GM21737 (cell line): Measurements from ENCODE around the gene CREB5.
"Not testable (repeated sequence)": the region's sequence is repeated elsewhere in the genome, so short reads cannot be mapped to it uniquely, and the experiment has no call there.

Source experiments
- ATAC-seq: cut with Tn5 transposase; IDR thresholded peaks from one replicate; pipeline ENCODE4 v1.9.1; 2021; ENCODE audit warnings: mild to moderate bottlenecking, moderate library complexity; ENCODE audit not compliant: unreplicated experiment

The CREB5 gene

GRCh38 chr7:28798274-28798673, 386.0 kb downstream of the CREB5 start:
- no peak for ATAC-seq

- no peak for ATAC-seq
These were observed 387.3 kb downstream of the CREB5 start for GRCh38 chr7:28799619-28800018.

DNA sequence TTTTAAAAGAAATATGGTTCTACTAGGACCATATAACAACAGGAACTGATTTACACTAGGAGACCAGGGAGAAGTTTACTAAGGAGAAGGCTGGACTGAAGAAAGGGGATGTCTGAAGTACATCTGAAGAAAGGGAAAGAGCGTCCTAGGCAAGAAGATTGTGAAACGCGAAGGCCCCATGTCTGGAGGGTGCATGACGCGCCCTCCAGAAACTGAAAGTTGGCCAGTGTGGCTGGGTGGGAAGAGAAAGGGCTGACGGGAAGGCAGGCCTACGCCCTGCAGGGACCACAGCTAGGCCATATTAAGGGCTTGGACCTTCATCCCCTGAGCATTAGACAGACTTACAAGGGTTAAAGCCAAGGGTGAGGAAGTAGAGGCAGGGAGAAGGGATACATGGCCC, 387.8 kb downstream of the CREB5 start:
- no peak for ATAC-seq

GRCh38 chr7:28802450-28802849, 390.1 kb downstream of the CREB5 start:
- no peak for ATAC-seq

GRCh38 chr7:28804157-28804556, 391.8 kb downstream of the CREB5 start:
- no peak for ATAC-seq

GRCh38 chr7:28804990-28805389, 392.7 kb downstream of the CREB5 start:
- no peak for ATAC-seq

DNA sequence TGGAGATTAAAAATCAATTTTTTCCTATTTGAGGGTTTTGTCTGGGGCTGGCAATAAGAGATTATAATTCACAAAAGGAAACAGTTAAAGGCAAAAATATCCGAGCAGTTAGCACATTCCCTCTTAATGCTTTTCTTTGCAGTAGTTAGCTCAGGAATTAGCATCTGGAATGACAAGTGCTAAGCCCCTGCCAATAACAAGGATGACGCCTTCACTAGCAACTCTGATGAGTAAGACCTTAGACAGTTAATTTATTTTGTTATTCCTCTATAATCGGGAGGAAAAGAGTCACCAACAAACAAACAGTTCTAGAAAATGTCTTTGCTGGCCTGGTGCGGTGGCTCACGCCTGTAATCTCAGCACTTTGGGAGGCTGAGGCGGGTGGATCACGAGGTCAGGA, 394.5 kb downstream of the CREB5 start:
- ATAC-seq, result no peak

DNA sequence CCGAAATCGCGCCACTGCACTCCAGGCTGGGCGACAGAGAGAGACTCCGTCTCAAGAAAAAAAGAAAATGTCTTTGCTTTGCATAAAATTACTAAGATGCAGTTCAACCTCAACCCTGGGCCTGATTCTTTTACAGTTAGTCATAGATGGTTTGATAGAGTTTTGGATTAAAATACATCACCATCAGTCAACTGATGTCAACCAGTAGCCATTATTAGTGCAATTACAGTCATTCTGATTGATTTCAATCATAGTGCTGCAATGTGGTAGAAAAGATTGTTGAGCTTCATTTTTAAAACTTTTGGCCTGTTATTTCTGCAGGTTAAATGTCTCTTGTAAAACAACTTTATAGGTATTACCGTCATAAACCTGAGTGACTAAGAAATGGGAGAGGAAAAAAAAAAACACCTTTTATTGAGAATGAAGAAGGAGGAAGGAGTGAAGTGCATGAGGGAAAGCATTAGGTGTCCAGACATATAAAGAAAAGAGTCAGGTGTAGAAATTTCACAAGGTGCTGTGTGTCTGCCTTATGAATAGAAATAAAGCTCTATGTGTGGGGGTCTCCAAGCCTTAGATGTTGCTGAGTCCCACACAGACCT, 395.2 kb downstream of the CREB5 start:
- no peak for ATAC-seq

DNA sequence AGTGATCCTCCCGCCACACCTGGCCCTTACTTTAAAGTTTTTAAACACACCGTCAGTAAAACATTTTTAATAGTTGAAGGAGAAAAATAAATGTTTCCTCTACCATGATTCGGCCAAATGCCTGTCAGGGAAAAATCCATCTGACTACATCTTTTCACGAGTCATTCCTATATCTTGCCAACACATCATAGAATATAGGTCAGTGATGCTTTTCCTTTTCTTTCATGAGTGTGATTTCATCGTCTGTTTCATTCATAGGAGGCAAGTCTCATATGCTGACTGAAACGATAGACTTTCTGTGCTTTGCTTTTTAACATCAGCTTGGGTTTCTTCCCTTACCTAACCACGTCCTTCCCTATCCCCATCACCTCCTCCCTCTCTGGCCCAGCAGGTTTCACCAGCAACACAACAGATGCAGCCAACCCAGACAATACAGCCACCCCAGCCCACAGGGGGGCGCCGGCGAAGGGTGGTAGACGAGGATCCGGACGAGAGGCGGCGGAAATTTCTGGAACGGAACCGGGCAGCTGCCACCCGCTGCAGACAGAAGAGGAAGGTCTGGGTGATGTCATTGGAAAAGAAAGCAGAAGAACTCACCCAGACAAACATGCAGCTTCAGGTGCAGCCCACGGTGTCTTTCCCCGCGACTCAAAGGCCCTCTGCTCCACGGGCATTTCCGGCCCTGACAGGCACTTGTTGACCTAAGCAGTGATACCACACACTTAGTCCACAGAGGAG, 396.6 kb downstream of the CREB5 start:
- ATAC-seq, result no peak

DNA sequence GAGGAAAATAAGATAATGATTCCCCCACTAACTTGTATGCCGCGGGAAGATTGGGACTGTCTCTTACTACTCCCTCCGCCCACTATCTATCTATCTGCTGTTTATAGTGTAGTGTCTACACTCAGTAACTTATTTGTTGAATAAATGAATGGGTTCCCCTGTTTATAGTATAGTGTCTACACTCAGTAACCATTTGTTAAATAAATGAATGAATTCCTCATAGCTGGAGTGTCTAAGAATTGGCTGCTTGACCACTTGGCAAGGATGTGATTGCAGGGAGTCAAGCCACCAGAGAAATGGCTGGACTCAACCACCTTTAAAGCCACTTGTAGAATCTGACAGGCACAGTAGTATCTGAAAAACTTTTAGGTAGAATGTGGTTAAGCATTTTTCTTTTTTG, 398.7 kb downstream of the CREB5 start:
- ATAC-seq, result no peak

DNA sequence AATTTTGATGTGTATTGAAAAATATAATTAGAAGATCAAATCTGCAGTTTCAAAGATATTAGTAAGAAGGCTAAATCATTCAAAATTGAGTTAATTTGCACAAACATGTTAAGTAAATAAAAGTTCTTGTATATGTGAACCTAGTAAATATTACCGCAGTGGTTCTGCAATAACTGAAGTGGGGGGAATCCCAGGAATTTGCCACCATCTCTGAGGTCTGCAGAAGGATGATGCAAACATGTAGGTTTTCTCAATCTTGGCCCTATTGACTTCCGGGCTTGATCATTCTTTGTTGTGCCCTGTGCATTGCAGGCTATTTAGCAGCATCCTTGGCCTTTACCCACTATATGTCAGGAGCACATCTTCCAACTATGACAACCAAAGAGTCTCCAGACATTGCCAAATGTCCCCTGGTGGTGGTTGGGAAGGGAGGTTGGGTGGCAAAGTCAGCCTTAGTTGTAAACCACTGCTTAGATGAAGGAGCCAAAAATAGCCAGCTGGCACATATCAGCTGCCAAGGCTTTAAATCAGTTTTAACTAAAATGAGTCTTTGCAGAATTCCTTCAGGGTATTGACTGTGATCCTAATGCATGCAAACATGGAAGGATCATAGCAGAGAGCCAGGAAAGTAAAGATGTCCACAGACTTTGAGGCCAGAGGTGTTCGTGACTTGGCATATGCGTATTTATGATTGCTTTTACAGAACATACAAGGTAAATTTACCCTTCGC, 399.5 kb downstream of the CREB5 start:
- ATAC-seq, result no peak

GRCh38 chr7:28812616-28813015, 400.3 kb downstream of the CREB5 start:
- ATAC-seq, result no peak

DNA sequence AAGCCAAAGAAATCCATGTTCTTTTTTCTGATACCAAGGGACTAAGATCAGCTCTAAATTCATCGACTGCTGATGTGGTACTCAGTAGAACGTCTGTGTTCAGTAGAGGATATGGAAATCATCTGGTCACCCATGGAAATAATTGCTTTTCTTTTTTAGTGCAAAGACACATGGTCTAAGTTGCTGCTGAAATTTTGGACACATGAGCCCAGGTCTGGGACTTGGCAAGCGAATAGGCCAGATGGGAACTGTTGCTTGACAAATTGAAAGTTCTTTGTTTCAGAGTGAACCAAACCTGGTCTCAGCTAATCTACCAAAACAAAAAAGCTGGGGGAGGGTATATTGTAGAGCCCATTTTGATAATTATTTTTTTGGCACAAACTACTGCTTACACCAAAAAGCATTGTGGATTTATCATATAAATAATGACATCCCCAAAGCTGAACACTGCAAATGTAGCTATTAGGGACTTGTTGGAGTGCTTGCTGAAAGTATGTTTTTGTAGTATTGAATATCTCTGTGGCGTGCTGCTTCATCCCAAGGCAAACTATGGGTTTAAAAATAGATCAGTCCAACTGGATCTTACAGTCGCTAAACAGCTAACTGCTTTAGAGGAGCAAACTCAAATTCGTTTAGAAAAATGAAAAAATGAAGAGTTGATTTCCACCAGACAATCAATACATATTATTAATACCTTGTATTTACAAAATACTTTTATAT, 401.1 kb downstream of the CREB5 start:
- ATAC-seq, result no peak

DNA sequence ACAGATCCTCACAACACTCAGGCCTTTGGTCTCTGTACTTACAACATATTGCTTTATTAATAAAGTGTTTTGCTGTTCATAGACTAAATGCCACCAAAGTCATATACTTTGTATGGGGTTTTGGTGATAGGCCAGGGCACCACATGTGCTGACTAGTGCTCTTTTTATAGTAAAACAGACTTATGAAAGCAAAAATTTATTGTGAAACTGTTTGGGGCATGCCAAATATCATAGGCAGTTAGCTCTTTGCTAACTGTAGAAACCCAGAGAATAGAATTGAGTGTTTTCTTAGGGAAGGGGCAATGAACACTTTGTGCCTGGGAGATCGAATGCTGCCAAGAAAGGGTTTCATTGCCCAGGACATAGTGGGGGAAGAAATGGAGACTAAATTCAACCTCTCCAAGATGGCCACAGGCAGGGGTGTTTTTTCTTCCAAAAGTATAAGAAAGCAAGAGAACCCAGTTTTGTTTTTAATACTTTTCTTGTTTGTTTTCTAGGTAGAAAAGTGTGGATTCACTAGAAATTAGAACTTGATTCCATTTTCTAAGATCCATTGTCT, 403.1 kb downstream of the CREB5 start:
- peak; percentile 27 for ATAC-seq

DNA sequence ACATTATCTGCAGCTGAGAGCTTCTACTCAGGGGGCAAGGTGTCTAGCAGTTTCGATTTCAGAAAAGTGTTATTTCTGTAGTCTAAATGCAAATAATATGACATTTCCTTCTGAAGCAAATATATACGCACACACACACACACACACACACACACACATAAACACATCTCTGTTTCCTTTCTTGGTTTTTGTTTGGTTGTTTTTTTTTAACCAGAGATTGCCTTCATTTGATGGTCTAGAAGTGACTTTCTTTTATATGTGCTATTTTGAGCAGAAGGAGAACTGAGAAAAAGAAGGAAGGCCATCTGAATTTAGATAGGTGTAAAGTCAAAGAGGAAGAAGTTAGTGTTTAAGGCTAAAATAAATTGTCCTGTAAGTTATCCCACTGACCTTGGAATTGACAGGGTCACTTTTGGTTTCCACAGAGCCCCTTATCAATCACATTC, 403.6 kb downstream of the CREB5 start:
- peak; percentile 78 for ATAC-seq

DNA sequence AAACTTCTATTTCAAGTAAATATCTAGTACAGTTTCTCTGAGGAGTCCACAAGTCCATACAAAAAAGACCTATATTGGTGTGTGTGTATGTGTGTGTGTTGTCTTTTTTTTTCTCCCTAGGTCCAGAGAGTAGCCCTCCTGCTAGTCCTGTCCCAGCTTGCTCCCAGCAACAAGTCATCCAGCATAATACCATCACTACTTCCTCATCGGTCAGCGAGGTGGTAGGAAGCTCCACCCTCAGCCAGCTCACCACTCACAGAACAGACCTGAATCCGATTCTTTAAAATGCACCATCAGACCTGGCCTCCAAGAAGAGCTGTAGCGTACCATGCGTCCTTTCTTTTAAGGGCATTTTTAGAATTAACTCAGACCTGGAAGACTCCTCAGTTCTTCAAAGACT, 406.7 kb downstream of the CREB5 start:
- no peak for ATAC-seq

GRCh38 chr7:28823582-28823981, 411.3 kb downstream of the CREB5 start:
- no peak for ATAC-seq

DNA sequence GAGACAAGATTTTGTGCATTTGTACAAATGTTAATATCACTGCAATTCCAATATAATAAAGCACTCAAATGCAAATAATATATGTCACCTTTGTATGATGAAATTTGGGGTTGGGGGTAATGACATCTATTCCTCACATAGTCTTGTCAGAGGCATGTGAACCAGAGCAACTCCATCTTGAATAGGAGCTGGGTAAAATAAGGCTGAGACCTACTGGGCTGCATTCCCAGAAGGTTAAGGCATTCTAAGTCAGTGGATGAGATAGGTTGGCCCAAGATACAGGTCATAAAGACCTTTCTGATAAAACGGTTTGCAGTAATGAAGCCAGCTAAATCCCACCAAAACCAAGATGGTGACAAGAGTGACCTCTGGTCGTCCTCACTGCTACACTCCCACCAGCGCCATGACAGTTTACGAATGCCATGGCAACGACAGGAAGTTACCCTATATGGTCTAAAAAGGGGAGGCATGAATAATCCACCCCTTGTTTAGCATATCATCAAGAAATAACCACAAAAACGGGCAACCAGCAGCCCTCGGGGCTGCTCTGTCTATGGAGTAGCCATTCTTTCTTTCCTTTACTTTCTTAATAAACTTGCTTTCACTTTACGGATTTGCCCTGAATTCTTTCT, 413.6 kb downstream of the CREB5 start:
- ATAC-seq, result not testable (repeated sequence)

DNA sequence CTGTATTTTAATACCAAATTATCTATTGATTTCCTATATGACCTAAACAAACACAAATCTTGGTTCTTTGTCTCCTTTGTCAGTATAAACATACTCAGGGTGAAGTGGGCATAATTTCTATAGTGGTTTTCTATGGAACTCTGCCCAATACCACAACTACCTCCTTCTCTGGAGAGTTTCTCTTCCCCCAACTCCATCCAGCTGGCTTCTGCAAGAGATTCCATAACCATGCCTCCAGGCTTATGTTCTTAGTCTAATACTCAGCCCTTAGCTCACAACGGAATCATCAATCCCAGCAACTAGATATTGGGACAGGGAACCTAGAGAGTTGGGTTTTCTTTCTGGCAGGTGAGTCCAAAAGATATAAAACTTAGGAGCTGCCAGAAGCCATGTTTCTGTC, 418.5 kb downstream of the CREB5 start:
- ATAC-seq, result no peak

DNA sequence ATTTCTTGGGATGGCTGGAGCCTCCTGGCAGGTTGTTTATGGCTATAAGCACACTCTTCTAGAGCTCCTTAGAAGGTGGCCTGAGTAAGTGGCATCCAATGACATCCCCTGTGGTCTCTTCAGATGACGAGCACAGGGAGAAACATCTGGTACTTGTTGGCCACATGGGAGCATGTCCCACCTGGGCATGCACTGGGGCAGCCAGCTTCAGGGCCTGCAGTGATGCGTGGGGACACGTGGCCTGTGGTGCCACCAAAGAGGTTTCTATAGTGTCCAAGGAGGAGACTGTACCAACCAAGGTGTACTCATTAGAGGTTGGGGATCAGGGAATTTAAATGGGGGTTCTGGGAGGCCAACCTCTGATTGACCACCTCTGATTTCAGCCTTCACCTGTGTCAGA, 420.4 kb downstream of the CREB5 start:
- no peak for ATAC-seq

GRCh38 chr7:28835800-28836199, 423.5 kb downstream of the CREB5 start:
- no peak for ATAC-seq
